Endothelial cell of umbilical vein (primary cell): ENCODE measurements around the gene TMEM119. TPM values are rescaled to one million over a fixed set of nuclear protein-coding genes. Genes with fewer than 3 reads are reported as not detected.

Experiments used
- BruUV-seq: library from RNA; stranded (reverse); fragments of 400-500 nt; replicated peaks from 2 replicates; lab custom pipeline; 2021; lab: Mats Ljungman, UMichigan
- CTCF ChIA-PET: fragments of 300-600, 350-600 bp; sonication (Branson Sonifier 250); formaldehyde crosslinking; loops from one replicate; lab custom pipeline; 2021; ENCODE audit warnings: antibody characterized with exemption, inconsistent platforms; lab: Charles Lee
- POLR2A ChIA-PET: fragments of 300-600, 350-600 bp; sonication (Branson Sonifier 250); formaldehyde crosslinking; loops from one replicate; lab custom pipeline; 2021; ENCODE audit warnings: antibody characterized with exemption, inconsistent platforms; lab: Charles Lee
- DNase-seq: peaks from one replicate; pipeline ENCODE4 v3.0.0-alpha.2; 2011; ENCODE audit warnings: low read depth, low spot score
- FAIRE-seq: peaks from 2 replicates; lab custom pipeline; 2011; peaks lifted over from hg19 to GRCh38; lab: Jason Lieb, UNC
- H2AFZ ChIP-seq: 2 replicates; pipeline ENCODE4 v1.6.0; 2012; ENCODE audit warnings: low read depth, low read length, control low read depth, inconsistent platforms
- H3K27ac ChIP-seq: 2 replicates; pipeline ENCODE4 v1.5.1; 2011; ENCODE audit warnings: low read depth, mild to moderate bottlenecking, control low read depth, low read length, moderate library complexity; ENCODE audit not compliant: insufficient read depth
- H3K27me3 ChIP-seq, 2 experiments: 2 replicates each; pipeline versions ENCODE4 v1.6.0 to v1.6.1; 2011; ENCODE audit warnings: low read length in 2 of 2, mixed read lengths in 1 of 2; ENCODE audit not compliant: control insufficient read depth in 2 of 2, insufficient read depth in 2 of 2
- H3K36me3 ChIP-seq, 2 experiments: 2 replicates in 1 of 2; 3 replicates in 1 of 2; pipeline ENCODE4 v1.5.1; 2011; ENCODE audit warnings: low read length in 2 of 2, mild to moderate bottlenecking in 1 of 2, moderate library complexity in 1 of 2; ENCODE audit not compliant: control insufficient read depth in 2 of 2, insufficient read depth in 2 of 2; ENCODE audit errors: extremely low read depth in 1 of 2
- H3K4me1 ChIP-seq: 3 replicates; pipeline ENCODE4 v1.5.1; 2011; ENCODE audit warnings: mild to moderate bottlenecking, low read length; ENCODE audit not compliant: control insufficient read depth, insufficient read depth; ENCODE audit errors: extremely low read depth
- H3K4me2 ChIP-seq: 2 replicates; pipeline ENCODE4 v1.6.1; 2011; ENCODE audit warnings: low read length, control low read depth, mixed read lengths; ENCODE audit not compliant: insufficient read depth
- H3K4me3 ChIP-seq, 3 experiments: fragments of 200-600 bp in 1 of 3; sonication (generic), shearing (Covaris generic) in 1 of 3; replicated peaks in 1 of 3; 2 replicates each; pipeline ENCODE4 v1.5.1; 2011 to 2016; ENCODE audit warnings: control low read depth in 3 of 3, low read length in 3 of 3, mild to moderate bottlenecking in 2 of 3, inconsistent platforms in 1 of 3, low read depth in 1 of 3, moderate library complexity in 1 of 3; ENCODE audit not compliant: insufficient read depth in 1 of 3
- H3K79me2 ChIP-seq: 2 replicates; pipeline ENCODE4 v1.6.0; 2012; ENCODE audit warnings: low read length, inconsistent platforms; ENCODE audit not compliant: control insufficient read depth, insufficient read depth
- H3K9ac ChIP-seq: replicated peaks from 2 replicates; pipeline ENCODE3; 2011; ENCODE audit warnings: low read length, control low read depth; ENCODE audit not compliant: insufficient read depth; ENCODE audit errors: extremely low read depth
- H3K9me1 ChIP-seq: replicated peaks from 3 replicates; pipeline ENCODE4 v1.6.0; 2011; ENCODE audit warnings: mild to moderate bottlenecking, low read length; ENCODE audit not compliant: control insufficient read depth, insufficient read depth; ENCODE audit errors: extremely low read depth
- H3K9me3 ChIP-seq: replicated peaks from 2 replicates; pipeline ENCODE4 v1.5.1; 2012; ENCODE audit warnings: low read length, inconsistent platforms; ENCODE audit not compliant: control insufficient read depth, insufficient read depth
- H4K20me1 ChIP-seq: replicated peaks from 2 replicates; pipeline ENCODE3; 2011; ENCODE audit warnings: mild to moderate bottlenecking, low read length; ENCODE audit not compliant: control insufficient read depth, insufficient read depth; ENCODE audit errors: extremely low read depth
- EZH2 ChIP-seq: IDR thresholded peaks from 2 replicates; pipeline ENCODE4 v1.6.1; 2012; ENCODE audit warnings: borderline replicate concordance, low read depth, mild to moderate bottlenecking, moderate library complexity, low read length, inconsistent platforms; ENCODE audit not compliant: severe bottlenecking
- FOS ChIP-seq: IDR thresholded peaks from 2 replicates; pipeline ENCODE4 v1.6.1; 2011; ENCODE audit warnings: mild to moderate bottlenecking, low read length, moderate library complexity, borderline replicate concordance; ENCODE audit not compliant: insufficient read depth
- GATA2 ChIP-seq: IDR thresholded peaks from 2 replicates; pipeline ENCODE4 v1.7.0; 2011; ENCODE audit warnings: low read depth, mild to moderate bottlenecking, moderate library complexity, mixed read lengths, low read length; ENCODE audit not compliant: insufficient read length, insufficient read depth
- JUN ChIP-seq: IDR thresholded peaks from 2 replicates; pipeline ENCODE4 v1.6.1; 2011; ENCODE audit warnings: borderline replicate concordance, low read depth; ENCODE audit not compliant: insufficient read length, insufficient read depth
- MYC ChIP-seq: IDR thresholded peaks from one replicate; pipeline ENCODE4 v1.6.1; 2011; ENCODE audit warnings: mild to moderate bottlenecking, low read depth, low read length
- POLR2A ChIP-seq: IDR thresholded peaks from 2 replicates; pipeline ENCODE4 v1.6.1; 2012; ENCODE audit warnings: low read depth, mild to moderate bottlenecking, control low read depth, low read length
- POLR2AphosphoS5 ChIP-seq: IDR thresholded peaks from 2 replicates; pipeline ENCODE4 v1.6.1; 2012; ENCODE audit warnings: low read depth, mild to moderate bottlenecking, control low read depth, low read length, moderate library complexity; ENCODE audit not compliant: insufficient read depth
- dilution Hi-C: fragments of 300-500 bp; cut with MboI; formaldehyde crosslinking; loops from one replicate; pipeline ENCODE4 v1.15.0; 2019; ENCODE audit warnings: low sequenced_read_pairs; ENCODE audit not compliant: extremely low pct_ligation_motif_present
- intact Hi-C: fragments of 100-400 bp; cut with micrococcal nuclease; formaldehyde crosslinking; loops from one replicate; pipeline ENCODE4 v1.10.0; 2022
- polyA plus RNA-seq, 4 experiments: library from polyadenylated mRNA; depleted of rRNA in 3 of 4; stranded (reverse) in 3 of 4; unstranded in 1 of 4; fragments of >200 nt; gene quantifications; 2 replicates each; pipeline versions ENCODE4 v1.2.1 to v1.2.3, GENCODE V29; 2011 to 2012; ENCODE audit warnings: missing spikeins in 1 of 4
- total RNA-seq: library from RNA; stranded (reverse); gene quantifications from 2 replicates; pipeline ENCODE4 v1.2.3, GENCODE V29; 2021
- TF ChIP-seq, protein P1 (sequence below), 2 donors: IDR thresholded peaks; 1 replicate in 1 of 2; 2 replicates in 1 of 2; pipeline ENCODE4 v1.5.1; 2011; ENCODE audit warnings: low read length in 2 of 2, mild to moderate bottlenecking in 2 of 2, moderate library complexity in 2 of 2, control low read depth in 1 of 2, inconsistent platforms in 1 of 2, low read depth in 1 of 2; ENCODE audit not compliant: insufficient read depth in 1 of 2; ENCODE audit errors: extremely low read depth in 1 of 2
- TF ChIP-seq, protein P2 (sequence below): IDR thresholded peaks from 2 replicates; pipeline ENCODE4 v1.6.1; 2011; ENCODE audit not compliant: insufficient read depth, insufficient read length

The TMEM119 gene
- total and polyA plus RNA-seq, 2 donors (not counting 3 experiments of a cell fraction or from before 2014, with no cell fraction given): not detected

DNA sequence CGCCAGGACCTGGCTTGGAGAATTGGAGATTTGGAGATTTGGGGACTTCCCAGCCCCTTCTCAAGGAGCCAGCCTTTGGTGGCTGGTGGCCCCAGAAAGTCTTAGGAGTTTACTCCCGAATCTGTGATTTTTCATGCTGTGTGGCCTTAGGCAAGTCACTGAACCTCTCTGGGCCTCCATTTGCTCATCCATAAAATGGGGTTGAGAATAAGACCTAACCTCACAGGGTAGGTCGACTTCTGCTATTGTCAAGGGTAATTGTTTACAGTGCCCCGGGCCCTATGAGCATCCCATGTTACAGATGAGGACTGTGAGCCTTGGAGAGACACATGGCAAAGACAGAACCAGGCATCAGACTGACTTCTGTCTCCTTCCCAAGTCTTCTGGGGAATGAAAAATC is 16.2 kb upstream of the TMEM119 start:
- ChIA-PET POLR2A (no interaction called here), CTCF (interaction anchor here (2.1 to 6.3 kb wide), 2 partner anchors 8 to 43 kb away, joined by 5 to 86 read pairs; no protein-coding TSS in a partner anchor)
- Histone ChIP-seq H3K4me3 (no peak overlapping the region), H3K4me2 (no peak overlapping the region), H3K27ac (no peak overlapping the region), H2AFZ (no peak overlapping the region), H3K9ac (no peak overlapping the region), H3K27me3 (no peaks in the 10 kb centered on the region), H3K79me2 (no peaks in the 10 kb centered on the region), H3K9me1 (no peaks in the 10 kb centered on the region), H3K4me1 (peaks cover 3% of the 10 kb centered on the region), H4K20me1 (no peaks in the 10 kb centered on the region), H3K36me3 (no peaks in the 10 kb centered on the region), H3K9me3 (no peaks in the 10 kb centered on the region)
- no peak for TF ChIP-seq POLR2A
- TF ChIP-seq FOS: no peak
- TF ChIP-seq, protein P1, sequence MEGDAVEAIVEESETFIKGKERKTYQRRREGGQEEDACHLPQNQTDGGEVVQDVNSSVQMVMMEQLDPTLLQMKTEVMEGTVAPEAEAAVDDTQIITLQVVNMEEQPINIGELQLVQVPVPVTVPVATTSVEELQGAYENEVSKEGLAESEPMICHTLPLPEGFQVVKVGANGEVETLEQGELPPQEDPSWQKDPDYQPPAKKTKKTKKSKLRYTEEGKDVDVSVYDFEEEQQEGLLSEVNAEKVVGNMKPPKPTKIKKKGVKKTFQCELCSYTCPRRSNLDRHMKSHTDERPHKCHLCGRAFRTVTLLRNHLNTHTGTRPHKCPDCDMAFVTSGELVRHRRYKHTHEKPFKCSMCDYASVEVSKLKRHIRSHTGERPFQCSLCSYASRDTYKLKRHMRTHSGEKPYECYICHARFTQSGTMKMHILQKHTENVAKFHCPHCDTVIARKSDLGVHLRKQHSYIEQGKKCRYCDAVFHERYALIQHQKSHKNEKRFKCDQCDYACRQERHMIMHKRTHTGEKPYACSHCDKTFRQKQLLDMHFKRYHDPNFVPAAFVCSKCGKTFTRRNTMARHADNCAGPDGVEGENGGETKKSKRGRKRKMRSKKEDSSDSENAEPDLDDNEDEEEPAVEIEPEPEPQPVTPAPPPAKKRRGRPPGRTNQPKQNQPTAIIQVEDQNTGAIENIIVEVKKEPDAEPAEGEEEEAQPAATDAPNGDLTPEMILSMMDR (IDR thresholded peaks at IDR 0.05; ENCODE audit: extremely low read depth in 1 of 2, insufficient read depth in 1 of 2, low read depth in 1 of 2, low read length in 2 of 2): no peak
- TF ChIP-seq POLR2AphosphoS5: no peak
- TF ChIP-seq GATA2: no peak
- no peak for TF ChIP-seq MYC
- TF ChIP-seq, protein P2, sequence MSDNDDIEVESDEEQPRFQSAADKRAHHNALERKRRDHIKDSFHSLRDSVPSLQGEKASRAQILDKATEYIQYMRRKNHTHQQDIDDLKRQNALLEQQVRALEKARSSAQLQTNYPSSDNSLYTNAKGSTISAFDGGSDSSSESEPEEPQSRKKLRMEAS: no peak
- TF ChIP-seq JUN: no peak
- no peak for TF ChIP-seq EZH2
- FAIRE-seq (no peak), DNase-seq (no peak)
- intact Hi-C loops (no loop called here), dilution Hi-C loops (no loop called here)
- BruUV-seq: no TSS peak
